ENCODE data around the gene ARF1.

Gene ARF1

DNA sequence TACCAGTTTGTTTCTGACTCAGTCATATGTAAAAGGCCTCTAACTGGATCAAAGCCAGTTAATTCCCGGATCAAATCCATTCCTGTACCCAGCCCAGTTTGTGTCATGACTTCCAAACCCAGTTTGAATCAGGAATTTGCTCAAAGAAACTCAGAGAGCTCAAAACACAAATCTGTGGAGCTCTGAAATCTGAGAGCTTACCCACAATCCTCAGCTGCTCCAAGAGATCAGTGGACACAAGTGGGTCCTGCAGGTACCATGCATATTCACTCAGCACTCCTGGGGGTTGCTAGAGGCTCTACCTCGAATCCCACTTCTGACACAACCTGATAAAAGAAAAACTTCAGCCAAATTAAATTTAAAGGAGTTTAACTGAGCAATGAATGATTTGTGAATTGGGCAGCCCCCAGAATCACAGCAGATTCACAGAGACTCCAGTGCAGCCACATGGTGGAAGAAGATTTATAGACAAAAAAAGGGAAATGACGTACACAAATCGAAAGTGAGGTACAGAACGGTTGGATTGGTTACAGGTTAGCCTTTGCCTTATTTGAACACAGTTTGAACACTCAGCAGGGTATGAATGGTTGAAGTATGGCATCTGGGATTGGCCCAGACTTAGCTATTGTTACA lies 38.5 kb downstream of the ARF1 start (continued):
- no peak for TF ChIP-seq ZNF544 (tag by site-specific recombination; IDR thresholded peaks at IDR 0.05)
- TF ChIP-seq, protein P1, sequence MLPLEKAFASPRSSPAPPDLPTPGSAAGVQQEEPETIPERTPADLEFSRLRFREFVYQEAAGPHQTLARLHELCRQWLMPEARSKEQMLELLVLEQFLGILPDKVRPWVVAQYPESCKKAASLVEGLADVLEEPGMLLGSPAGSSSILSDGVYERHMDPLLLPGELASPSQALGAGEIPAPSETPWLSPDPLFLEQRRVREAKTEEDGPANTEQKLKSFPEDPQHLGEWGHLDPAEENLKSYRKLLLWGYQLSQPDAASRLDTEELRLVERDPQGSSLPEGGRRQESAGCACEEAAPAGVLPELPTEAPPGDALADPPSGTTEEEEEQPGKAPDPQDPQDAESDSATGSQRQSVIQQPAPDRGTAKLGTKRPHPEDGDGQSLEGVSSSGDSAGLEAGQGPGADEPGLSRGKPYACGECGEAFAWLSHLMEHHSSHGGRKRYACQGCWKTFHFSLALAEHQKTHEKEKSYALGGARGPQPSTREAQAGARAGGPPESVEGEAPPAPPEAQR (tag by site-specific recombination; IDR thresholded peaks at IDR 0.05), result no peak
- TF ChIP-seq ZNF354C (tag by site-specific recombination; IDR thresholded peaks at IDR 0.05; ENCODE audit: borderline replicate concordance, low read depth), result no peak
- no peak for TF ChIP-seq ZNF776 (tag by site-specific recombination; IDR thresholded peaks at IDR 0.05; ENCODE audit: borderline replicate concordance)
- TF ChIP-seq, protein P2, sequence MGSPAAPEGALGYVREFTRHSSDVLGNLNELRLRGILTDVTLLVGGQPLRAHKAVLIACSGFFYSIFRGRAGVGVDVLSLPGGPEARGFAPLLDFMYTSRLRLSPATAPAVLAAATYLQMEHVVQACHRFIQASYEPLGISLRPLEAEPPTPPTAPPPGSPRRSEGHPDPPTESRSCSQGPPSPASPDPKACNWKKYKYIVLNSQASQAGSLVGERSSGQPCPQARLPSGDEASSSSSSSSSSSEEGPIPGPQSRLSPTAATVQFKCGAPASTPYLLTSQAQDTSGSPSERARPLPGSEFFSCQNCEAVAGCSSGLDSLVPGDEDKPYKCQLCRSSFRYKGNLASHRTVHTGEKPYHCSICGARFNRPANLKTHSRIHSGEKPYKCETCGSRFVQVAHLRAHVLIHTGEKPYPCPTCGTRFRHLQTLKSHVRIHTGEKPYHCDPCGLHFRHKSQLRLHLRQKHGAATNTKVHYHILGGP (tag by site-specific recombination; IDR thresholded peaks at IDR 0.05), result no peak
- TF ChIP-seq ZNF16 (tag by site-specific recombination; IDR thresholded peaks at IDR 0.05; ENCODE audit: low read depth), result no peak
- TF ChIP-seq ZNF521 (tag by site-specific recombination; IDR thresholded peaks at IDR 0.05), result no peak
- no peak for TF ChIP-seq ZNF747 (tag by site-specific recombination; IDR thresholded peaks at IDR 0.05)
- TF ChIP-seq, protein P3, sequence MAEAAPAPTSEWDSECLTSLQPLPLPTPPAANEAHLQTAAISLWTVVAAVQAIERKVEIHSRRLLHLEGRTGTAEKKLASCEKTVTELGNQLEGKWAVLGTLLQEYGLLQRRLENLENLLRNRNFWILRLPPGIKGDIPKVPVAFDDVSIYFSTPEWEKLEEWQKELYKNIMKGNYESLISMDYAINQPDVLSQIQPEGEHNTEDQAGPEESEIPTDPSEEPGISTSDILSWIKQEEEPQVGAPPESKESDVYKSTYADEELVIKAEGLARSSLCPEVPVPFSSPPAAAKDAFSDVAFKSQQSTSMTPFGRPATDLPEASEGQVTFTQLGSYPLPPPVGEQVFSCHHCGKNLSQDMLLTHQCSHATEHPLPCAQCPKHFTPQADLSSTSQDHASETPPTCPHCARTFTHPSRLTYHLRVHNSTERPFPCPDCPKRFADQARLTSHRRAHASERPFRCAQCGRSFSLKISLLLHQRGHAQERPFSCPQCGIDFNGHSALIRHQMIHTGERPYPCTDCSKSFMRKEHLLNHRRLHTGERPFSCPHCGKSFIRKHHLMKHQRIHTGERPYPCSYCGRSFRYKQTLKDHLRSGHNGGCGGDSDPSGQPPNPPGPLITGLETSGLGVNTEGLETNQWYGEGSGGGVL (tag by site-specific recombination; IDR thresholded peaks at IDR 0.05), result no peak
- TF ChIP-seq GFI1B (tag by site-specific recombination; IDR thresholded peaks at IDR 0.05), result no peak

DNA sequence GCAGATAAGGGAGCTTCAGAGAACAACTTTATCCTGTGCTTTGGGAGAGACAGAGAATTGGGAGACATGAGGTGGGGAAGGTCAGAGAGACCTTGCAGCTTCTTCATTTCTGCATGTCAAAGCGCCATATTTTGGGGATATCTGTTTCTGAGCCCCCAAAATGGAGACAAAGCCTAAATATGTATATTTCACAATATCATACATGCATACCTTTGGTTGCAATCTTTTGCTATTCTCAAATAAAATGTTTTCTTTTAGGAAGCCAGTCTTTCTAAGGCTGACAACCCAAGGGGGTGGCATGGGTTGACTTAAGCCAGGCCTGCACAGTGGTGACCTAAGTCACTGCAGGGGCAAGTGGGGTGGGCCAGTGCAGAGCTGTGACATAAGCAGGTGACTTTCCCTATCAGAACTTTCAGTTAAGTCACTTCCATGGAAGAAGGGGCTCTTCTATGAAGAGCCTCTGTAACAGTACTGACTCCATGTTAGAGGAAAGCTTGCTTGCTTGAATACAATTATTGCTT lies 40.5 kb downstream of the ARF1 start:
- Histone ChIP-seq H3K36me3 (ENCODE audit: control insufficient read depth in 2 of 2, insufficient read depth in 1 of 2, low read length in 2 of 2) (no peaks in the 10 kb centered on the region), H3K27ac (ENCODE audit: extremely low read depth, low read depth, low read length) (no peak overlapping the region), H3K9me3 (ENCODE audit: control insufficient read depth, insufficient read depth, low read depth, low read length) (no peaks in the 10 kb centered on the region), H3K4me3 (ENCODE audit: low read depth, low read length) (no peak overlapping the region), H3K4me1 (ENCODE audit: control insufficient read depth, insufficient read depth, low read length) (no peaks in the 10 kb centered on the region)
- CTCF ChIA-PET, result interaction anchor here (1.1 to 4.6 kb wide), 4 partner anchors 9 to 378 kb away, joined by 4 to 36 read pairs (median 5); no protein-coding TSS in a partner anchor
- TF ChIP-seq ZNF335 (tag by site-specific recombination; conservative IDR thresholded peaks at IDR 0.05) (no peak), REPIN1 (tag by site-specific recombination; IDR thresholded peaks at IDR 0.05; ENCODE audit: low read depth) (no peak), ZNF664 (tag by site-specific recombination; IDR thresholded peaks at IDR 0.05) (no peak), ZNF626 (tag by site-specific recombination; IDR thresholded peaks at IDR 0.05) (no peak), ZNF354C (tag by site-specific recombination; IDR thresholded peaks at IDR 0.05; ENCODE audit: borderline replicate concordance, low read depth) (no peak), ZNF394 (tag by site-specific recombination; IDR thresholded peaks at IDR 0.05; ENCODE audit: borderline replicate concordance) (no peak), ZNF843 (tag by site-specific recombination; IDR thresholded peaks at IDR 0.05) (no peak)
- TF ChIP-seq, protein P4, sequence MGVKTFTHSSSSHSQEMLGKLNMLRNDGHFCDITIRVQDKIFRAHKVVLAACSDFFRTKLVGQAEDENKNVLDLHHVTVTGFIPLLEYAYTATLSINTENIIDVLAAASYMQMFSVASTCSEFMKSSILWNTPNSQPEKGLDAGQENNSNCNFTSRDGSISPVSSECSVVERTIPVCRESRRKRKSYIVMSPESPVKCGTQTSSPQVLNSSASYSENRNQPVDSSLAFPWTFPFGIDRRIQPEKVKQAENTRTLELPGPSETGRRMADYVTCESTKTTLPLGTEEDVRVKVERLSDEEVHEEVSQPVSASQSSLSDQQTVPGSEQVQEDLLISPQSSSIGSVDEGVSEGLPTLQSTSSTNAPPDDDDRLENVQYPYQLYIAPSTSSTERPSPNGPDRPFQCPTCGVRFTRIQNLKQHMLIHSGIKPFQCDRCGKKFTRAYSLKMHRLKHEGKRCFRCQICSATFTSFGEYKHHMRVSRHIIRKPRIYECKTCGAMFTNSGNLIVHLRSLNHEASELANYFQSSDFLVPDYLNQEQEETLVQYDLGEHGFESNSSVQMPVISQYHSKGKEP (tag by site-specific recombination; IDR thresholded peaks at IDR 0.05), result no peak
- POLR2A ChIA-PET, result interaction anchor here (0.8 to 1.6 kb wide), 2 partner anchors 16 to 42 kb away, joined by 4 to 5 read pairs; partner anchors contain the start of gene IBA57

Data from HEK293 (cell line).